Ovary (tissue), 9 donors: ENCODE results near the gene RHBDF2. TPM values are rescaled to one million over a fixed set of nuclear protein-coding genes. Genes with fewer than 3 reads are reported as not detected.
"Not testable (repeated sequence)": the region's sequence is repeated elsewhere in the genome, so short reads cannot be mapped to it uniquely, and the experiment has no call there.

Experiments
- DNase-seq, 5 donors: peaks; one replicate each; pipeline ENCODE4 v3.0.0-alpha.2; 2019 to 2020
- H3K27ac ChIP-seq, 2 donors: fragments of 200-600 bp; one replicate each; pipeline versions ENCODE4 v1.5.1 to v1.8.0; 2019 to 2022
- H3K27me3 ChIP-seq: fragments of 200-600 bp; one replicate; pipeline ENCODE4 v1.8.0; 2022
- H3K36me3 ChIP-seq: fragments of 200-600 bp; sonication (generic); one replicate; pipeline ENCODE4 v1.5.1; 2019
- H3K4me1 ChIP-seq: one replicate; pipeline ENCODE4 v1.8.1; 2013; ENCODE audit warnings: mild to moderate bottlenecking, moderate library complexity; ENCODE audit not compliant: insufficient read depth
- H3K4me3 ChIP-seq: fragments of 200-600 bp; sonication (generic); one replicate; pipeline ENCODE4 v1.5.1; 2017
- H3K9me3 ChIP-seq, 2 donors: fragments of 200-600 bp in 1 of 2; sonication (generic) in 1 of 2; one replicate each; pipeline versions ENCODE4 v1.5.1 to v1.8.1; 2013 to 2019; ENCODE audit warnings: mild to moderate bottlenecking in 1 of 2, moderate library complexity in 1 of 2
- CTCF ChIP-seq, 3 donors: fragments of 450-650 bp in 2 of 3; fragments of 200-600 bp in 1 of 3; IDR thresholded peaks; one replicate each; pipeline versions ENCODE4 v1.5.1 to v1.8.0; 2016 to 2022; ENCODE audit warnings: antibody characterized with exemption in 3 of 3, mild to moderate bottlenecking in 1 of 3
- EP300 ChIP-seq: sonication (generic); formaldehyde crosslinking; IDR thresholded peaks from one replicate; pipeline ENCODE4 v1.6.1; 2017; ENCODE audit warnings: antibody characterized with exemption
- POLR2A ChIP-seq: fragments of 450-650 bp; IDR thresholded peaks from one replicate; pipeline ENCODE4 v1.6.1; 2017; ENCODE audit warnings: antibody characterized with exemption, mild to moderate bottlenecking, moderate library complexity
- WGBS, 3 donors: extraction: QIAGEN DNeasy Blood & Tissue Kit in 1 of 3; methylation state at CpG; one replicate each; pipeline versions ENCODE4 v1.1.5 to v1.1.7; 2013 to 2017; 5-methylcytosine and 5-hydroxymethylcytosine counted together
- intact Hi-C, 4 donors: fragments of 100-400 bp; cut with DNase I; formaldehyde crosslinking; loops; one replicate each; pipeline versions ENCODE4 v1.11.0 to v1.15.1; 2022 to 2023
- polyA plus RNA-seq, 2 donors: library from polyadenylated mRNA; stranded (reverse); fragments of 200-250 nt in 1 of 2; fragments of 350-450 nt in 1 of 2; fragmentation: Illumina TruSeq in 1 of 2; extraction: RNeasy Lipid Tissue Mini Kit (QIAGEN cat#74804) in 1 of 2; gene quantifications; one replicate each; pipeline ENCODE4 v1.2.3, GENCODE V29; 2013 to 2014
- total RNA-seq, 7 donors: library from RNA; depleted of rRNA in 2 of 7; stranded (reverse); fragments of >200 nt in 2 of 7; fragmentation: NEBNext Ultra II Directional in 3 of 7; extraction: Animal tissue kit (Norgen Biotek cat#: 25700) in 3 of 7; gene quantifications; one replicate each; pipeline versions ENCODE4 v1.1.0 to v1.2.4, GENCODE V29; 2016 to 2023
- donor health status: DM: no; HTN: no; CAD: no; lungs with moderate emphysema.
- donor health status: DM: no; HTN: no; CAD: no.
- donor health status: Bipolar disorder and iron deficiency.
- donor health status: DM: yes; HTN: yes; CAD: no.
- donor health status: DM: no; HTN: no; CAD: no.
- donor health status: DM: yes; HTN: yes; CAD: no.

Gene RHBDF2
- total and polyA plus RNA-seq, 9 donors = 3.3 to 39.9 (median 19.5) TPM

- TF ChIP-seq POLR2A (no peak), CTCF (IDR thresholded peaks at IDR 0.05) (no peak), EP300 (no peak)
- no peak for DNase-seq
- H3K4me3 ChIP-seq = no peak overlapping the region
- no peaks in the 10 kb centered on the region for H3K4me1 ChIP-seq
- H3K36me3 ChIP-seq = no peaks in the 10 kb centered on the region
- no peaks in the 10 kb centered on the region for H3K9me3 ChIP-seq
- H3K27ac ChIP-seq = no peak overlapping the region
- 74 to 83% (median 76%) methylated on average over 22 of the region's 22 CpGs for WGBS, 3 donors
- intact Hi-C loops = no loop called here
- no peaks in the 10 kb centered on the region for H3K27me3 ChIP-seq
These were observed 11.4 kb upstream of the RHBDF2 start for GRCh38 chr17:76512366-76513305.

- 81 to 85% (median 84%) methylated on average over 13 of the region's 13 CpGs for WGBS, 3 donors
- Histone ChIP-seq H3K4me1 (no peaks in the 10 kb centered on the region), H3K27me3 (no peaks in the 10 kb centered on the region), H3K4me3 (no peak overlapping the region), H3K9me3 (no peaks in the 10 kb centered on the region), H3K36me3 (no peaks in the 10 kb centered on the region), H3K27ac (no peak overlapping the region)
- intact Hi-C loops = no loop called here
- TF ChIP-seq CTCF (IDR thresholded peaks at IDR 0.05) (no peak), POLR2A (no peak), EP300 (no peak)
- no peak for DNase-seq
These were observed 10.6 kb upstream of the RHBDF2 start for GRCh38 chr17:76511668-76512365.

- intact Hi-C loops = no loop called here
- Histone ChIP-seq H3K9me3 (no peaks in the 10 kb centered on the region), H3K27me3 (no peaks in the 10 kb centered on the region), H3K36me3 (no peaks in the 10 kb centered on the region), H3K4me1 (no peaks in the 10 kb centered on the region), H3K27ac (no peak overlapping the region), H3K4me3 (no peak overlapping the region)
- TF ChIP-seq EP300 = no peak
- no peak for TF ChIP-seq POLR2A
- TF ChIP-seq CTCF (IDR thresholded peaks at IDR 0.05) = no peak
- no peak for DNase-seq
- WGBS, 3 donors = 9 to 23% (median 13%) methylated on average over 9 of the region's 9 CpGs
These were observed 9.6 kb upstream of the RHBDF2 start for GRCh38 chr17:76510831-76511244.

- H3K27me3 ChIP-seq, H3K4me1 ChIP-seq, H3K36me3 ChIP-seq, DNase-seq, H3K4me3 ChIP-seq, H3K9me3 ChIP-seq, H3K27ac ChIP-seq: not testable (repeated sequence)
- WGBS, 3 donors = 57 to 63% (median 57%) methylated on average over 14 of the region's 14 CpGs
- intact Hi-C loops = loop anchor here in 2 of 4 donors (5.0 to 10.0 kb wide), 2 partner anchors 101 to 204 kb away; partner anchors contain the start of gene QRICH2 (in 1 of the 2)
These were observed 7.3 kb upstream of the RHBDF2 start for GRCh38 chr17:76508472-76509063.
